GM23338 (cell line): ENCODE measurements around the gene RRP36. TPM values are rescaled to one million over a fixed set of nuclear protein-coding genes. Genes with fewer than 3 reads are reported as not detected.

ENCODE experiments used
- ATAC-seq: fragments of 200-7000 bp; cut with Tn5 transposase; 3 replicates; pipeline ENCODE4 v1.9.1; 2020
- DNase-seq: peaks from one replicate; pipeline ENCODE4 v3.0.0-alpha.2; 2015; ENCODE audit warnings: low spot score
- H2AFZ ChIP-seq: fragments of 200-600 bp; sonication (generic); 2 replicates; pipeline ENCODE4 v1.8.0; 2016; ENCODE audit warnings: antibody characterized with exemption, mild to moderate bottlenecking, moderate library complexity
- H3F3A ChIP-seq: fragments of 200-600 bp; sonication (generic); replicated peaks from 2 replicates; pipeline ENCODE4 v1.8.0; 2017; ENCODE audit warnings: antibody characterized with exemption, mixed run types, low read depth
- H3K27ac ChIP-seq: fragments of 200-600 bp; sonication (generic); 2 replicates; pipeline ENCODE4 v1.6.1; 2016; ENCODE audit warnings: low read depth
- H3K27me3 ChIP-seq: fragments of 200-600 bp; sonication (generic); 2 replicates; pipeline ENCODE4 v1.8.0; 2016; ENCODE audit warnings: mild to moderate bottlenecking, mixed run types, moderate library complexity; ENCODE audit not compliant: insufficient read depth
- H3K36me3 ChIP-seq: fragments of 200-600 bp; sonication (generic); 2 replicates; pipeline ENCODE4 v1.8.0; 2016; ENCODE audit warnings: mild to moderate bottlenecking; ENCODE audit not compliant: insufficient read depth
- H3K4me1 ChIP-seq: fragments of 200-600 bp; sonication (generic); 2 replicates; pipeline ENCODE4 v1.8.0; 2016; ENCODE audit warnings: mild to moderate bottlenecking, moderate library complexity; ENCODE audit not compliant: insufficient read depth
- H3K4me2 ChIP-seq: fragments of 200-600 bp; sonication (generic); 2 replicates; pipeline ENCODE4 v1.7.1; 2017; ENCODE audit warnings: mixed run types
- H3K4me3 ChIP-seq: fragments of 200-600 bp; sonication (generic); 2 replicates; pipeline ENCODE4 v1.6.1; 2016; ENCODE audit warnings: mixed run types
- H3K79me2 ChIP-seq: fragments of 200-600 bp; sonication (generic); replicated peaks from 2 replicates; pipeline ENCODE4 v1.8.0; 2017; ENCODE audit warnings: mild to moderate bottlenecking; ENCODE audit not compliant: insufficient read depth
- H3K9me2 ChIP-seq: fragments of 200-600 bp; sonication (generic); 2 replicates; pipeline ENCODE4 v1.8.0; 2017; ENCODE audit not compliant: insufficient read depth
- H4K20me1 ChIP-seq: fragments of 200-600 bp; sonication (generic); replicated peaks from 2 replicates; pipeline ENCODE4 v1.8.0; 2017; ENCODE audit warnings: mild to moderate bottlenecking; ENCODE audit not compliant: insufficient read depth
- H3K27ac Mint-ChIP-seq: 2 replicates; pipeline ENCODE4 v1.8.0; 2020; ENCODE audit warnings: inconsistent platforms, mild to moderate bottlenecking, moderate library complexity, mixed read lengths
- H3K27me3 Mint-ChIP-seq: 3 replicates; pipeline ENCODE4 v1.8.0; 2022; ENCODE audit warnings: low read depth, mild to moderate bottlenecking, moderate library complexity, mixed read lengths, inconsistent platforms; ENCODE audit not compliant: insufficient read depth, poor library complexity
- H3K36me3 Mint-ChIP-seq: 3 replicates; pipeline ENCODE4 v1.8.0; 2021; ENCODE audit warnings: low read depth, mild to moderate bottlenecking, inconsistent platforms, moderate library complexity, mixed read lengths
- H3K4me1 Mint-ChIP-seq: 3 replicates; pipeline ENCODE4 v1.8.0; 2020; ENCODE audit warnings: mild to moderate bottlenecking, inconsistent platforms, mixed read lengths
- H3K4me3 Mint-ChIP-seq: 3 replicates; pipeline ENCODE4 v1.8.0; 2021; ENCODE audit warnings: moderate library complexity, mild to moderate bottlenecking, inconsistent platforms, mixed read lengths
- H3K9me3 Mint-ChIP-seq: 3 replicates; pipeline ENCODE4 v1.8.0; 2020; ENCODE audit warnings: moderate library complexity, mild to moderate bottlenecking, inconsistent platforms, mixed read lengths
- CTCF ChIP-seq, 2 experiments: fragments of 200-600 bp in 1 of 2; sonication (generic) in 1 of 2; conservative IDR thresholded peaks; 2 replicates each; pipeline versions ENCODE4 v1.5.1 to v1.6.1; 2016 to 2017; ENCODE audit warnings: antibody characterized with exemption in 2 of 2, low read depth in 2 of 2, mild to moderate bottlenecking in 2 of 2, moderate library complexity in 1 of 2
- ETS1 ChIP-seq: IDR thresholded peaks from 2 replicates; pipeline ENCODE4 v1.6.1; 2016; ENCODE audit warnings: antibody characterized with exemption
- EZH2phosphoT487 ChIP-seq: fragments of 200-600 bp; sonication (generic); IDR thresholded peaks from one replicate; pipeline ENCODE4 v1.8.1; 2018; ENCODE audit warnings: antibody characterized with exemption; ENCODE audit not compliant: unreplicated experiment
- NANOG ChIP-seq: IDR thresholded peaks from 2 replicates; pipeline ENCODE4 v1.6.1; 2016; ENCODE audit warnings: antibody characterized with exemption, borderline replicate concordance
- STAT1 ChIP-seq: IDR thresholded peaks from one replicate; pipeline ENCODE4 v1.6.1; 2016; ENCODE audit warnings: antibody characterized with exemption; ENCODE audit not compliant: unreplicated experiment
- ZNF114 ChIP-seq: fragments of 250-450 bp; sonication (Bioruptor Pico); IDR thresholded peaks from 2 replicates; pipeline ENCODE4 v1.5.0; 2020; ENCODE audit warnings: mild to moderate bottlenecking, moderate library complexity
- ZNF331 ChIP-seq: fragments of 250-450 bp; sonication (Bioruptor Pico); IDR thresholded peaks from 2 replicates; pipeline ENCODE4 v1.5.0; 2020; ENCODE audit warnings: low read depth, mild to moderate bottlenecking, moderate library complexity
- polyA plus RNA-seq: library from polyadenylated mRNA; unstranded; fragments of >200 nt; fragmentation: Nextera tagmentation; extraction: Ambion mirVana; gene quantifications from 2 replicates; pipeline ENCODE4 v1.2.1, GENCODE V29; 2016
- total RNA-seq: library from RNA; depleted of rRNA; stranded (reverse); fragments of >200 nt; shearing (Covaris generic); gene quantifications from 2 replicates; pipeline ENCODE4 v1.2.3, GENCODE V29; 2014
- TF ChIP-seq, protein P1 (sequence below): IDR thresholded peaks from one replicate; pipeline ENCODE4 v1.6.1; 2018; ENCODE audit warnings: antibody characterized with exemption; ENCODE audit not compliant: unreplicated experiment

Gene RRP36
- total and polyA plus RNA-seq, 2 experiments from 2014 or later = 64.7 to 106 TPM

DNA sequence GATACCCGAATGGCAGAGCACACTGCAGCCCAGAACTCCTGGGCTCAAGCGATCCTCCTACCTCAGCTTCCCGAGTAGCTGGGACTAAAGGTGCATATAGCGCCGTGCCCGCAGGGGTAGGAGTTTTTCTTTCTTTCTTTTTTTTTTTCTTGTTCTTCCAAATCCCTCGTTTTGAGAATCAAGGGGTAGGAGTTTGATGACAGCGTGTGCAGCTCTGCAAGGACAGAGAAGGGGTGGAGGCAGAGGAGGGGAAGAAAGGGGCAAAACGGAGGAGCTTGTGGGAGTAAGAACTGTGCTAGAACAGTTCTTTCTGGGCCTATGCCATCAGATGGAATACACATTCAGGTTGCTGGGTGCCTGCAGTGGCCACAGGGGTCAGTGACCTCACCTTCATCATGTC, 15.3 kb downstream of the RRP36 start (continued):
- no peak for TF ChIP-seq CTCF (conservative IDR thresholded peaks at IDR 0.05; ENCODE audit: low read depth in 2 of 2)
- TF ChIP-seq NANOG = no peak
- TF ChIP-seq, protein P1, sequence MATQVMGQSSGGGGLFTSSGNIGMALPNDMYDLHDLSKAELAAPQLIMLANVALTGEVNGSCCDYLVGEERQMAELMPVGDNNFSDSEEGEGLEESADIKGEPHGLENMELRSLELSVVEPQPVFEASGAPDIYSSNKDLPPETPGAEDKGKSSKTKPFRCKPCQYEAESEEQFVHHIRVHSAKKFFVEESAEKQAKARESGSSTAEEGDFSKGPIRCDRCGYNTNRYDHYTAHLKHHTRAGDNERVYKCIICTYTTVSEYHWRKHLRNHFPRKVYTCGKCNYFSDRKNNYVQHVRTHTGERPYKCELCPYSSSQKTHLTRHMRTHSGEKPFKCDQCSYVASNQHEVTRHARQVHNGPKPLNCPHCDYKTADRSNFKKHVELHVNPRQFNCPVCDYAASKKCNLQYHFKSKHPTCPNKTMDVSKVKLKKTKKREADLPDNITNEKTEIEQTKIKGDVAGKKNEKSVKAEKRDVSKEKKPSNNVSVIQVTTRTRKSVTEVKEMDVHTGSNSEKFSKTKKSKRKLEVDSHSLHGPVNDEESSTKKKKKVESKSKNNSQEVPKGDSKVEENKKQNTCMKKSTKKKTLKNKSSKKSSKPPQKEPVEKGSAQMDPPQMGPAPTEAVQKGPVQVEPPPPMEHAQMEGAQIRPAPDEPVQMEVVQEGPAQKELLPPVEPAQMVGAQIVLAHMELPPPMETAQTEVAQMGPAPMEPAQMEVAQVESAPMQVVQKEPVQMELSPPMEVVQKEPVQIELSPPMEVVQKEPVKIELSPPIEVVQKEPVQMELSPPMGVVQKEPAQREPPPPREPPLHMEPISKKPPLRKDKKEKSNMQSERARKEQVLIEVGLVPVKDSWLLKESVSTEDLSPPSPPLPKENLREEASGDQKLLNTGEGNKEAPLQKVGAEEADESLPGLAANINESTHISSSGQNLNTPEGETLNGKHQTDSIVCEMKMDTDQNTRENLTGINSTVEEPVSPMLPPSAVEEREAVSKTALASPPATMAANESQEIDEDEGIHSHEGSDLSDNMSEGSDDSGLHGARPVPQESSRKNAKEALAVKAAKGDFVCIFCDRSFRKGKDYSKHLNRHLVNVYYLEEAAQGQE = no peak
- TF ChIP-seq ZNF114 (CRISPR knock-in tag) = no peak
- TF ChIP-seq EZH2phosphoT487 = no peak

DNA sequence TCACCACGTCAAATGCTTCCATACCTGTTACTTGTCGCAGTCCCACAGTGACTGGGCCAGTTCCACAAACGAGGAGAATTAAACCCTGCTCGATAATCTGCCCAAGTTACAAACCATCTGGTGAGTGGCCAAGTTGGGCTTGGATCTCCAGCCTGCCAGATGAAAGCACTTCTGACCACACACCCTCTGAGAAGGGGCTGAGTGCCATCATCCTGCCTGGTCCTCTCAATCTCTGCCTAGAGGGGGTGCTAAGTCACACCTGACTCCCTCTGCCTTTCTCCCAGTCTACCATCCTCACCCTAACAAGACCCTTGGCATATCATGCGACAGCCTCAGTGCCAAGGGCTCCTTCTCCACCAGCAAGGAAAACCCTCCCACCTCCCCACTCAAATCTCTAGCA, 15.8 kb downstream of the RRP36 start:
- Mint-ChIP-seq H3K27ac (no peak overlapping the region), H3K27me3 (peaks cover 3% of the 10 kb centered on the region), H3K36me3 (peaks cover 51% of the 10 kb centered on the region), H3K4me1 (no peaks in the 10 kb centered on the region), H3K9me3 (no peaks in the 10 kb centered on the region), H3K4me3 (no peak overlapping the region)
- no peak overlapping the region for H3K4me2 ChIP-seq
- no peaks in the 10 kb centered on the region for H3K4me1 ChIP-seq
- H3K79me2 ChIP-seq = no peaks in the 10 kb centered on the region
- H3K9me2 ChIP-seq = no peaks in the 10 kb centered on the region
- no peak for DNase-seq
- TF ChIP-seq CTCF (conservative IDR thresholded peaks at IDR 0.05; ENCODE audit: low read depth in 2 of 2) (peak in 1 of 2 experiments; percentile 27; a peak in 1 of 4 replicates), ZNF114 (CRISPR knock-in tag) (no peak), ZNF331 (CRISPR knock-in tag) (no peak), STAT1 (no peak), ETS1 (no peak)
- TF ChIP-seq, protein P1 = no peak
- 0 out of 2 replicates have a peak, but pooled peaks cover 3% of the 10 kb centered on the region for H3K36me3 ChIP-seq
- no peaks in the 10 kb centered on the region for H3K27me3 ChIP-seq
- no peak overlapping the region for H2AFZ ChIP-seq
- ATAC-seq = no peak; the same call in 2 of the 3 replicates
- H3F3A ChIP-seq = 0 out of 2 replicates have a peak, but pooled peaks cover 8% of the 10 kb centered on the region
- no peak overlapping the region for H3K27ac ChIP-seq
- peaks cover 6% of the 10 kb centered on the region; the same call in 1 of the 2 replicates for H4K20me1 ChIP-seq
- no peak overlapping the region for H3K4me3 ChIP-seq
